Suprapubic skin (tissue), 3 donors: ENCODE results near the gene LRRC46.

Experiments
- POLR2A ChIP-seq, 2 donors: fragments of 450-650 bp; IDR thresholded peaks; one replicate each; pipeline ENCODE4 v1.6.1; 2017; ENCODE audit warnings: antibody characterized with exemption in 2 of 2, mild to moderate bottlenecking in 2 of 2, moderate library complexity in 2 of 2
- TF ChIP-seq, protein P1 (sequence below), 2 donors: fragments of 200-600 bp in 1 of 2; fragments of 450-650 bp in 1 of 2; sonication (generic) in 1 of 2; IDR thresholded peaks; one replicate each; pipeline ENCODE4 v1.5.1; 2016 to 2019; ENCODE audit warnings: antibody characterized with exemption in 2 of 2, mild to moderate bottlenecking in 1 of 2, moderate library complexity in 1 of 2

DNA sequence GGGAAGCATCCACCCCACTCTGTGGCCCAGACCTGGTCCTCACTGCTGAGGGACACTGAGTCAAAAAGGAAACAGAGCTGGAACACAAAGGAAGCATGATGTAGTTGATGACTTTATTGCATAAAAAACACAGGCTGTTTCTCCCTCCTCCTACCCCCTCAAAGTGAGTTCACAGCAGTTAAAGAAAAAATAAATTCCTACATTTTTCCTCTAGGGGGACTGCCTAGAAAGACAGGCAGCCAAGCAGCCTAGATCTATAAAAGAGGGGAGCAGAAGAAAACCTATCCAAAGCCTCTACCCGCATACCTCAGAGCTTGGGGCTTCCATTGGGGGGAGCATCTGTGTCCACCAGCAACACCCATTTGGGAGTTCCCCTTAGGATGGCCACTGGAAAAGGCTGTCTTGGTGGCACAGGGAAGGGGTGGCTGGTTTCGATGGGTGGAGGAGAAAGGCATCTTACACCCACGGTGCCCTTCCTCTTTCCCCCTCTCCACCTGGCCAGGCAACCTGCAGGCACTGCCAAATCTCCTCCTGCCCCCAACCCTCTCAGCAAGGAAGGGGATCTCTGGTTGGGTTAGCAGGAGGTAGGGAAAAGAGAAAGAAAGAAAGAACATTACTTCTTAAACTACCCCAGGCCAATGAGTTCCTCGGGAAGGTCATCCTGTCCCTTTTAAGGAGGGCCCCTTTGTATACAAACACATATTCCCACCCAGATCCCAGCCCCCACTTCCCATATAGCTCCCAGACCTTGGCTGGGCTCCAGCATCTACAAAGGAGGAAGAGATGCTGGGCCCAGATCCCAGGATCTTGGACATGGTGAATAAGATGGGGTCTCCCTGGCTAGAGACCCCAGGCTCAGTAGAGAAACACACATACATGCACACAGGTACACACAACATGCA is 13.6 kb downstream of the LRRC46 start:
- TF ChIP-seq, protein P1, sequence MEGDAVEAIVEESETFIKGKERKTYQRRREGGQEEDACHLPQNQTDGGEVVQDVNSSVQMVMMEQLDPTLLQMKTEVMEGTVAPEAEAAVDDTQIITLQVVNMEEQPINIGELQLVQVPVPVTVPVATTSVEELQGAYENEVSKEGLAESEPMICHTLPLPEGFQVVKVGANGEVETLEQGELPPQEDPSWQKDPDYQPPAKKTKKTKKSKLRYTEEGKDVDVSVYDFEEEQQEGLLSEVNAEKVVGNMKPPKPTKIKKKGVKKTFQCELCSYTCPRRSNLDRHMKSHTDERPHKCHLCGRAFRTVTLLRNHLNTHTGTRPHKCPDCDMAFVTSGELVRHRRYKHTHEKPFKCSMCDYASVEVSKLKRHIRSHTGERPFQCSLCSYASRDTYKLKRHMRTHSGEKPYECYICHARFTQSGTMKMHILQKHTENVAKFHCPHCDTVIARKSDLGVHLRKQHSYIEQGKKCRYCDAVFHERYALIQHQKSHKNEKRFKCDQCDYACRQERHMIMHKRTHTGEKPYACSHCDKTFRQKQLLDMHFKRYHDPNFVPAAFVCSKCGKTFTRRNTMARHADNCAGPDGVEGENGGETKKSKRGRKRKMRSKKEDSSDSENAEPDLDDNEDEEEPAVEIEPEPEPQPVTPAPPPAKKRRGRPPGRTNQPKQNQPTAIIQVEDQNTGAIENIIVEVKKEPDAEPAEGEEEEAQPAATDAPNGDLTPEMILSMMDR (IDR thresholded peaks at IDR 0.05) = no peak
- TF ChIP-seq POLR2A (IDR thresholded peaks at IDR 0.05) = no peak
